NCI-H1092 (cell line): ENCODE results near the gene FOXK2.

Source experiments
- DNase-seq: peaks from one replicate; lab custom pipeline; 2025; lab: John Stamatoyannopoulos, UW

FOXK2 gene

DNA sequence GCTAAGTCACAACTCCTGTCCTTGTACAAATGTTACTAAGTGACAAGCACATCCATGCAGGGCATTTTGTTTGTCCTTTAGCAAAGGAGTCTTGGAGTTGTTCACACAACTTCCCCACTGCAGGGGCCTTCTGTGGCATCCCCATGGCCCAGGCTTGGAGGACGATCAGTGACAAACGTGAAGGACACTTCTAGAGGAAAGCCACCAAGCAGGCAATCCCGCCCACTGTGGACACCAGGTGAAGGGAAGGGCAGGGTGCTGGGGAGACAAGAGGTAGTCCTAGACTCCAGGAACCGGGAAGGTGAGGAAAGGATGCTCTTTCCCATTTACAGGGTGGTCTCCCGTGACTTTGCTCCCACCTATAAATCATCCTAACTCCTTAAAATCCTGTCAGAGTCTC lies 124.6 kb downstream of the FOXK2 start:
- DNase-seq, result no peak

DNA sequence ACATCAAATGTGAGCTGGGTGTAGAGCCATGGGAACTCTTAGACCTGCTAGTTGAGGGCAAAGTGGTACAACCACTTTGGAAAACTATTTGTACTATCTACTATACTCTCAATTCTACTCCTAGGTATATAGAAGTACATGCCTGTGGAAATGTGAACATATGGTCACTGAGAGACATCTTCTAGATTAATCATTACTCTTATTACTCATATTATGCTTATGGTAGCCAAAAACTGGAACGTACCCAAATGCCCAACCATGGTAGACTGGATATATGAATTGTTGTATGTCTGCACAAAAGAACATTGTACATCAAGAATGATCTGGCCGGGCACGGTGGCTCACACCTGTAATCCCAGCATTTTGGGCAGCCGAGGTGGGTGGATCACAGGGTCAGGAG lies 126.0 kb downstream of the FOXK2 start:
- DNase-seq, result no peak

DNA sequence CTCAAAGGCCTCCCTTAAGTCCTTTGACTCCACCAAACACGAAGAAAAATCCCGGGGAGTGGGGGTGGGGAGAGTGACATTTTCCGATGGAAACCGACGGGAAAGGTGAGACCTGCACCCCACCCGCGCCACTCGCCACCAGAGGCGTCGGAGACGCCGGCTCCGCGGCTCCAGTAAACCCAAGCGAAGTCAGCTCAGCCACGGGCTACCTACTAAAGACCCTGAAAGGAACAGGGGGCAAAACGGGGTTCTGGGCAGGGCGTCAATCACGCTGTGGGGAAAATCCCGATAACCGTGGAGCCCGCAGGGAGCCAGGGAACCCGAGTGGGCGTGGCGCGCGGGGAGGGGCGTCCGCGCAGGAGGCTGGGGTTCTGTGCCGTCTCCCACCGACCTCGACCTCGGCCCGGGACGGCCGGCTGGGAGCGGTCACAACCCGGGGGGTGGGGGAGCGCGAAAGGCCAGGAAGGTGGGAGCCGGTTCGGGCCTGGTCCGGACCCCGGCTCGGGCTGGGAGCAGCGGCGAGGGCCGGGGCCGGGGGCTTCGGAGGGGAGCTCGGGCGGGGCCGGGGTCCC lies 128.1 kb downstream of the FOXK2 start:
- DNase-seq, result no peak

DNA sequence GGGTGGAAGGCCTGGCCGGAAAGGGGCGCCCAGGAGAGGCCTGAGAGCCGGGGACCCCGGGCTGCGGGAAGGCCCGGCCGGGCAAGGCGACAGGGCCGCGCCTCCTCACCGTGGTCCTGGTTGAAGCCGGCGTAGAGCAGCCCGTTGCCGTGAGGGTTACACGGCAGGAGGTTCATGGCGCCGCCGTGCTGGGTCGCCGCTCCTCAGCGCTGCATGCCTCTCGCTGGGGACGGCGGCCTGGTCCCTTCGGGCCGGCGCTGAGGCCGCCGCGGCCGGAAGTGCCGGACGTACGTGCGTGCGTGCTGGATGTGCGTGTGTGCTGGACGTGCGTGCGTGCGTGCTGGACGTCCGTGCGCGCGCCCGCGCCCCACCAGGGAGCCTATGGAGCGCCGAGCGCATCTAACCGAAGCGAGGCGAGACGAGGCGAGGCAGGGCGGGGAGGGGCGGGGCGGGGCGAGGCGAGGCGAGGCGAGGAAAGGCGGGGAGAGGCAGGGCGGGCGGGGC lies 128.7 kb downstream of the FOXK2 start, which contains the start of gene WDR45B:
Gene WDR45B (minus strand): TSS at position 280 of the 504 bp plus-strand sequence. CDS start 104 bp downstream, at position 176.
- DNase-seq, result peak; percentile 95

DNA sequence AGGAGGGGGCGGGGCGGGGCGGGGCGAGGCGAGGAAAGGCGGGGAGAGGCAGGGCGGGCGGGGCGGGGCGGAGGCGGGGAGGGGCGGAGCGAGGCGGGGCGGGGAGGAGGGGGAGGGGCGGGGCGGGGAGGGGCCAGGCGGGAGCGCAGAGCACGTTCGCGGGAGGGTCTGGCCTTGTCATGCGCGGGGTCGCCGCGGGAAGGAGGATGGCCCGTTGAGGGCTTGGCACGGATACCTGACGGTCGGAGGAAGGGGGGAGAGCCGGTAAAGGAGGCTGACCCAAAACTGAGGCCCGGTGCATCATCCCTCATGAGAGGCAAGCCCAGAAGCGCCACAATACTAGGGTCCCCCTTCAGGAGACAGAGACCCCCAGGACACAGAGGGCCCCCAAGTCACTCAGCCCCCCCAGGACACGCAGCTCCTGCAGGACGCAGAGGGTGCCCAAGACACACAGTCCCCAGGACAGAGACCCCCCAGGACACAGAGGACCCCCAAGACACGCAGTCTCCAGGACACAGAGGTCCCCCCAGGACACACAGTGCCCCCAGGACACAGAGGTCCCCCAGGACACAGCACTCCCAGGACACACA lies 129.3 kb downstream of the FOXK2 start:
- DNase-seq, result no peak

DNA sequence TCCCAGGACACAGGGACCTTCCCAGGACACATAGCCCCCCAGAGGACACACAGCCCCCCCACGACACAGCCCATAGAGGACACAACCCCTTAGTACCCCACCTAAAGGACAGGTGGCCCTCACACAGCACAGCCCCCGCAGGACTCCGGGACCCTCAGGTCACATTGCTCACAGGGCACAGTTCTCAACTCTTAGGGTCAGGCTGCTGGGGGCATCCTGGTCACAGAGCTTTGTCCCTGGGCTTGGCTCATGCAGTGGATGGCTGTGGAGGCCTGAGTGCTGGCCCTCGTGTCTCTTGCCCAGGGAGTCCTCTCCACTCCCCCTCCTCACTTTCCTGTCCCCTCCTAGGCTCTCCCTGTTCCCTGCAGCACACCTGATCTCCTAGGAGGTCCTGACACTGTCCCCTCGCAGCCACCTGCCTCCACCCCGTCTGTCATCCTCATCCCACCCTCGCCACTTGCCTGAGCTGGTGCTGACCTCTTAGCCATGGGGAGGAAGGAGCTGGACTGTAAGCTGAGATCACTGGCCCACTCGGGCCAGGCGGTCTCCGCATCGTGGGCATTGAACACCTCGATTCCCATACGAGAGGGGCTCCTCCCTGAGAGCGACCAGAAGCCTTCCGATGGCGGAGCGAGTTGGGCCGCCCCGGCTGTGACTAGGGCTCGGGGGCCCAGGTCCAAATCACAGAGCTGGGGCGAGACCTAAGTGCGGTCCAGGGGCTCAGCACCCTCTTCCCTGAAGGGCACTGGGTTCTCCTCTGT lies 130.1 kb downstream of the FOXK2 start:
- no peak for DNase-seq

DNA sequence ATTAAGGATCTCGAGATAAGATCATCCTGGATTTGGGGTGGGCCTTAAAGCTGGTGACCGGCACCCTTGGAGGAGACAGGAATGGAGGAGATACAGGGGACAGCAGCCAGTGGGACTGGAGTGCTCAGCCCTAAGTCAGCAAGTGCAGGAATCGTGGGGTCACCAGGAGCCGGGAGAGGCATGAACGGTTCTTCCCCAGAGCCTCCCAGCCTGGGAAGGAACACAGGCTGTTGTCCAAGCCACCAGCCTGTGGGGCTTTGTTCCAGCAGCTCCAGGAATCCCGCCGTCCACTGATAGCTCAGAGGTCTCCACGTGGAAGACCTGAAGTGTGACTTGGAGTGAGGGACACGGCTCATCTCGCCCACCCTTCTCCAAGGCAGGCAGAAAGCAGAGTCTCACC lies 131.2 kb downstream of the FOXK2 start:
- DNase-seq, result no peak

DNA sequence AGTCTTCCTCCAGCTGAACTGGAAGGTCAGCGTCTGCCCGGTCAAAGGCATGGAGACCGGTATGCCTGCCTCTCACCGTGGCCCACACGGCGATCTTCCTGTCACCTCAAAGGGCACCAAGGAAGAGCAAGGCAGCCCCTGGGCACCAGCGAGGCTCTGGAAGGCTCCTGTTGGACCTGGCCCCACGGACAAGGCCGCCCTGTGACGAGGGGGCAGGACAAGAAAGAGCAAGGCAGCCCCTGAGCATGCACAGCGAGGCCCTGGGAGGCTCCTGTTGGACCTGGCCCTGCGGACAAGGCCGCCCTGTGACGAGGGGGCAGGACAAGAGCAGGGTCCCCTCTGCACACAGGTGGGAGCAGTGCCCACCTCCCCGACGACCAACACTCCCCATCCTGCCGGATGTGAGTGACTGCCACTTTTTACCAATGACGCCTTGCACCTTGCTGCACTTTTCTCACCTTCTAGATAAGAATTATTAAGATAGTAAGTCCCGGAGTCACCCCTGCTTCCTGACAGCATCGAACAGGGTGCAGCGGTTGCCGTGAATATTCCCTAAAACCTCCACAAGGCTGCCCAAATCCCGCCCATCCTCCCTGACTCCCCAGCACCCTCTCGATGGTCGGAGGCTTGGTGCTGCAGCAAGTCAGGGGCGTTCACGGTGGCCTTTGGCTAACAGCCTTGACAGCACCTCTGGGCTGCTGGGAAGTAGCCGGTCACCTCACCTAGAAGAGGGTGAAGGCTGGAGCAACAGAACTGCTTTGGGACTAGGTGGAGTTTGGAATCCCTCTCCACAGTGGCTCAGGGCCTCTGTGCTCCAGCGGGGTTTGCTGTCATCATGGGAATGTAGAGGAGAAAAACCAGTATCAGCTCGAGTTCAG lies 134.4 kb downstream of the FOXK2 start:
- no peak for DNase-seq
